Measurements from ENCODE around the gene PRKG1. TPM values are rescaled to one million over a fixed set of nuclear protein-coding genes. Genes with fewer than 3 reads are reported as not detected.
A peak's percentile ranks its signal among the peaks of the same experiment; 100 is the strongest.

Gene PRKG1
- total and polyA plus RNA-seq, 4 donors = 6.8 to 38.1 (median 15.4) TPM

DNA sequence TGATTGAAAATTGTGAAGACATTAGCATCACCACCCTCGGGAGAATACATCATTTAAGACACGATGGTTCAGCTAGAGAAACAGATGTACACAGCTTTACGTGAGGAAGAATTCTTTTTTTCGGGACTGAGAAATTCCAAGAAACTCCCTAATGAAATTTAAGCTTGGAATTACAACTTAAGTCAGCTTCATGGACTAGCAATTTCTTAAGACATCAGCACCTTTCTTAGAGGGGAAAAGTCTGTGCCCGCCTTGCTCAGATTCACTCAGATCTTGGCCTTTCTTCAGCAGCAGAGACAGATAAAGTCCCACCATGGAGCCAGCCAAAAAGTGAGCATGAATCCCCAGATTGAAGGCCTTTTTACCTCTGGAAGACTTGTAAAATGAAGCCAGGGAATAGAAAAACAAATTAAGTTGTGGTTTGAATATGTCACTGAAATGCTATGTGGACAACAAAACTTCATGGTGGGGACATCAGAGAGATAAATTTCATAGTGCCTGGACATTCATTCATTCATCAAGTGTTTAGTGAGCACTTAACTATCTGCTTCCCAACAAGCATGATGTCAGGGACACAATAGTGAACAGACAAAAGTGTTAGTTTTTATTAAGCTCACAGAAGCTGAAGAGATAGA is 32.1 kb downstream of the PRKG1 start:
- Histone ChIP-seq H3K4me1 (ENCODE audit: control insufficient read depth, insufficient read depth, low read length) (no peaks in the 10 kb centered on the region), H3K27ac (ENCODE audit: low read depth, low read length) (no peak overlapping the region), H3K9me3 (ENCODE audit: control insufficient read depth, insufficient read depth, low read length) (no peaks in the 10 kb centered on the region), H3K4me3 (ENCODE audit: low read depth, low read length) (no peak overlapping the region), H3K36me3 (ENCODE audit: control insufficient read depth, insufficient read depth, low read length) (no peaks in the 10 kb centered on the region), H3K27me3 (ENCODE audit: control insufficient read depth, insufficient read depth, low read length) (no peaks in the 10 kb centered on the region)
- no peak for DNase-seq (ENCODE audit: low read depth in 4 of 6, low spot score in 6 of 6)
- 100% methylated on average over 2 of the region's 5 CpGs for WGBS (ENCODE audit: insufficient coverage)

DNA sequence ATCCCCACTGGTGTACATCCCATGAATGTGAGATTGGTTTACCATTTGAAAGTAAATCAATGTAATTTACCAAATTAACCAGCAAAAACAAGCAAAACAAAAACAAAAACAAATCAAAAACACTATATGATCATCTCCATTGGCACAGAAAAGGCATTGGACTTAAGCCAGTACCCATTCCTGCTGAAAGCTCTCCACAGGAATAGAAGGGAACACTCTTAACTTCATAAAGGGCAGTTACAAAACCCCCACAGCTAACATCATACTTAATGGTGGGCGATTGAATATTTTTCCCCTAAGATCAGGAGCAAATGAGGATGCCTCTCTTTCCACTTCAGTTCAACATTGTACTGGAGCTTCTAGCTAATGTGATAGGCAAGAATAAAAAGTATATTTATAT is 34.1 kb downstream of the PRKG1 start:
- Histone ChIP-seq H3K27me3 (ENCODE audit: control insufficient read depth, insufficient read depth, low read length) (no peaks in the 10 kb centered on the region), H3K36me3 (ENCODE audit: control insufficient read depth, insufficient read depth, low read length) (no peaks in the 10 kb centered on the region), H3K9me3 (ENCODE audit: control insufficient read depth, insufficient read depth, low read length) (no peaks in the 10 kb centered on the region), H3K4me1 (ENCODE audit: control insufficient read depth, insufficient read depth, low read length) (no peaks in the 10 kb centered on the region), H3K27ac (ENCODE audit: low read depth, low read length) (no peak overlapping the region), H3K4me3 (ENCODE audit: low read depth, low read length) (no peak overlapping the region)
- no CpG with 5 or more reads among the region's 1 CpG for WGBS (ENCODE audit: insufficient coverage)
- DNase-seq (ENCODE audit: low read depth in 4 of 6, low spot score in 6 of 6) = peak in 1 of 6 donors; percentile 77

DNA sequence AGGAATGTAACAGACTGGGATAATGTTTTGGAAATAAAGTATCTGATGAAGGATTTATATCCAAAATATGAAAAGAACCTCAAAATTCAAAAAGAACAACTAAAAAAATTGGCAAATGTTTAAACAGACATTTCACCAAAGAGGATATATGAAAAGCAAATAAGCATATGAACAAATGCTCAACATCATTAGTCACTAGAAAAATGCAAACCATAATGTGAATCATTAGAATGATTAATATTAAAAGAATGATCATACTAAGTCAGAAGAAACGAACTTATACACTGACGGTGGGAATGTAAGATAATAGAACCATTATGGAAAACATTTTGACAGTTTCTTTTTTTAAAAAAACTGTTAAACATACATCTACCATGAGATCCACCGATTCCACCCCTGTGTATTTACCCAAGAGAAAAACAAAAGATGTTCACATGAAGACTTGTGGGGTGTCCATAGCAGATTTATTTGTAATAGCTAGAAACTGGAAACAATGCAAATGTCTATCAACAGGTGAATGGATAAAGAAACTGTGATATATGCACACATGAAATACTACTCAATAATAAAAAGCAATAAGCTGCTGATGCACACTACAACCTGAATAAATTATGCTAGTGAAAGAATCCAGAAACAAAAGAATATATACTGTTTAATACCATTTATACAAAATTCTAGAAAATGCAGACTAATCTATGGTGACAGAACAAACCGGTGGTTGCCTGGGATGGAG is 35.7 kb downstream of the PRKG1 start:
- no peaks in the 10 kb centered on the region for H3K4me1 ChIP-seq (ENCODE audit: control insufficient read depth, insufficient read depth, low read length)
- H3K9me3 ChIP-seq (ENCODE audit: control insufficient read depth, insufficient read depth, low read length) = no peaks in the 10 kb centered on the region
- no peak overlapping the region for H3K4me3 ChIP-seq (ENCODE audit: low read depth, low read length)
- H3K36me3 ChIP-seq (ENCODE audit: control insufficient read depth, insufficient read depth, low read length) = no peaks in the 10 kb centered on the region
- H3K27ac ChIP-seq (ENCODE audit: low read depth, low read length) = no peak overlapping the region
- no peak for DNase-seq (ENCODE audit: low read depth in 4 of 6, low spot score in 6 of 6)
- no peaks in the 10 kb centered on the region for H3K27me3 ChIP-seq (ENCODE audit: control insufficient read depth, insufficient read depth, low read length)
- no CpG with 5 or more reads among the region's 4 CpGs for WGBS (ENCODE audit: insufficient coverage)

DNA sequence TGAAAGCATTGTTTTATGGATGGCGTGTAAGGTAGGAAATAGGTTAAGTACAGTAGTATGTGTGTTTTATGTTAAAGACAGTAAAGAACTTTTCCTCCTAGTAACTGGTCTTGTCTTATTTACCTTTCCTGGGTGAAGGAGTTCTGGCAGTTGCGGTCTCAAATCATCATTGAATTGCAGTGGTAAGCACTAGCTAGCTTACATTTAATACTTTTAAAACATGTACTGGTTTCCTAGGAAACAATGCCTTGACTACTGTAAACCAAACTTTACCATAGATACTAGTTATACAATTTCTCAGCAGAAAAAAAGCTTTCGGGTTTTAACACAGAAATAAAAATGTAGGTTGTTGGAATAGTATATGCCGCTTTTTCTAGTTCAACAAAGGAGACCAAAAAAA is 37.7 kb downstream of the PRKG1 start:
- no peak overlapping the region for H3K4me3 ChIP-seq (ENCODE audit: low read depth, low read length)
- H3K4me1 ChIP-seq (ENCODE audit: control insufficient read depth, insufficient read depth, low read length) = no peaks in the 10 kb centered on the region
- no CpG with 5 or more reads among the region's 4 CpGs for WGBS (ENCODE audit: insufficient coverage)
- no peak overlapping the region for H3K27ac ChIP-seq (ENCODE audit: low read depth, low read length)
- no peaks in the 10 kb centered on the region for H3K27me3 ChIP-seq (ENCODE audit: control insufficient read depth, insufficient read depth, low read length)
- H3K9me3 ChIP-seq (ENCODE audit: control insufficient read depth, insufficient read depth, low read length) = no peaks in the 10 kb centered on the region
- H3K36me3 ChIP-seq (ENCODE audit: control insufficient read depth, insufficient read depth, low read length) = no peaks in the 10 kb centered on the region
- no peak for DNase-seq (ENCODE audit: low read depth in 4 of 6, low spot score in 6 of 6)

DNA sequence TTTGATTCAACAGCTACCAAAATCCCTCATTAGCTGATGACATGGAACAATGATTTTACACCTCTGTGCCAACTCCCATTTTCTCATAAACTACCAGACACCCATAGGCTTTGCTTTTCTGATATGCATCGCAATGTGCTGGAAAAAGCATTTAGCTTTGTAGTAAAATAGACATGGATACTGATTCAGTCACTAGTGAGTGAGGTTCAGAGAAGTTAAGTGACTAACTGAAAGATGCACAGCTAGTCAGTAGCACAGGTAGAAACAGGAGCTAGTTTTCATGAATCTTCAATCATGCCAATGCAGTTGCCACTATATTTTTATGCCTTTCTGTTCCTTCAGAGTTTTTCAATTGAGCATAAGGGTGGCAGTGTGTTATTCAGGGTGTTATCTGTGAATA is 38.7 kb downstream of the PRKG1 start:
- Histone ChIP-seq H3K27me3 (ENCODE audit: control insufficient read depth, insufficient read depth, low read length) (no peaks in the 10 kb centered on the region), H3K4me3 (ENCODE audit: low read depth, low read length) (no peak overlapping the region), H3K4me1 (ENCODE audit: control insufficient read depth, insufficient read depth, low read length) (no peaks in the 10 kb centered on the region), H3K36me3 (ENCODE audit: control insufficient read depth, insufficient read depth, low read length) (no peaks in the 10 kb centered on the region), H3K27ac (ENCODE audit: low read depth, low read length) (no peak overlapping the region), H3K9me3 (ENCODE audit: control insufficient read depth, insufficient read depth, low read length) (no peaks in the 10 kb centered on the region)
- DNase-seq (ENCODE audit: low read depth in 4 of 6, low spot score in 6 of 6) = no peak
- WGBS (ENCODE audit: insufficient coverage) = no CpG with 5 or more reads among the region's 1 CpG

DNA sequence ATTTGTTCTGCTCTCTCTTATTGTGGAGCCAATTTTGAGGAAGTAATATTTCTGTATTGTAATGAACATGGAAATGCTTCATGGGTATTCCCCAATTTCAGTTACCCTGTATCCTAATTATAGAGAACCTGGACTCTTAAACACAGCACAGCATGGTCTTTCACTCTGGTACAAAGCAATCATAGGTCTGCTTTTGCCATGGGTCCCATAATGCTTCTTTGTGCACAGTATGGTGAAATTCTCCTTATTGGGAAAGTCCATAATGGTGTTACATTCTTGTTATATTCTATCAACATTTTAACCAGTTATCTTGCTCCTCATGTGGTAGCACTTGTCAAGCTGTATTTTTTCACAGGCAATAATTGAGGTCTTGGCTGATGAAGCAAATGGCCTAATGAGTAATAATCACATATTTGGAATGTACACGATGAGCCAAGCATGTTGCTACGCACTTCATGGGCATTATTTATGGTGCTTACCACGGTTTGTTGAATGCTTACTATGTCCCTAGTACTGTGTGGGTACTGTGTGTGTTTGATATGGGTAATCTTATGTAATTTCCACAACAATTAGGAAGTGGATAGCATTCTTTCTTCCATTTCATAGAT is 42.9 kb downstream of the PRKG1 start:
- H3K4me1 ChIP-seq (ENCODE audit: control insufficient read depth, insufficient read depth, low read length) = no peaks in the 10 kb centered on the region
- no peaks in the 10 kb centered on the region for H3K27me3 ChIP-seq (ENCODE audit: control insufficient read depth, insufficient read depth, low read length)
- H3K27ac ChIP-seq (ENCODE audit: low read depth, low read length) = no peak overlapping the region
- H3K4me3 ChIP-seq (ENCODE audit: low read depth, low read length) = no peak overlapping the region
- DNase-seq (ENCODE audit: low read depth in 4 of 6, low spot score in 6 of 6) = no peak
- no peaks in the 10 kb centered on the region for H3K9me3 ChIP-seq (ENCODE audit: control insufficient read depth, insufficient read depth, low read length)
- H3K36me3 ChIP-seq (ENCODE audit: control insufficient read depth, insufficient read depth, low read length) = no peaks in the 10 kb centered on the region
- WGBS (ENCODE audit: insufficient coverage) = 86% methylated on average over 2 of the region's 3 CpGs

DNA sequence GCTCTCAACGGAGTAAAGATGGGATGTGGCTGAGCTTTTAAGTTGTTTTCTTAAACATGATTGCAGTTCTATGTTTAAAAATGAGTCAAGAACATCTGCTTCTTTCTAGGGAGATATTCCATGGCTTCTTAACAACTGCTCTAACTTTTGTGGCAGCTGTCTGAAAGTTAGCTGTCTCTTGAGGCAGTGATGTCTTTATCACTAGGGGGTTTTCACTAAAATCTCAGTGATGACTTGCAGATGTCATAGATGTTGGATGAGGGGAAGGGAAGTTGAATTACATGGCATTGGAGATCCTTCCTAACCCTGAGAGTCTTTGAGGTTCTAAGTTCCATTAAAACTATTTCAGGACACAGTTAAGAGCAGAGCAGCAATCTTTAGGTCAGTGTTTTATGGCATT is 43.5 kb downstream of the PRKG1 start:
- Histone ChIP-seq H3K9me3 (ENCODE audit: control insufficient read depth, insufficient read depth, low read length) (no peaks in the 10 kb centered on the region), H3K27me3 (ENCODE audit: control insufficient read depth, insufficient read depth, low read length) (no peaks in the 10 kb centered on the region), H3K4me1 (ENCODE audit: control insufficient read depth, insufficient read depth, low read length) (no peaks in the 10 kb centered on the region), H3K36me3 (ENCODE audit: control insufficient read depth, insufficient read depth, low read length) (no peaks in the 10 kb centered on the region), H3K27ac (ENCODE audit: low read depth, low read length) (no peak overlapping the region), H3K4me3 (ENCODE audit: low read depth, low read length) (no peak overlapping the region)
- no peak for DNase-seq (ENCODE audit: low read depth in 4 of 6, low spot score in 6 of 6)
- WGBS (ENCODE audit: insufficient coverage) = no CpG with 5 or more reads among the region's 1 CpG

DNA sequence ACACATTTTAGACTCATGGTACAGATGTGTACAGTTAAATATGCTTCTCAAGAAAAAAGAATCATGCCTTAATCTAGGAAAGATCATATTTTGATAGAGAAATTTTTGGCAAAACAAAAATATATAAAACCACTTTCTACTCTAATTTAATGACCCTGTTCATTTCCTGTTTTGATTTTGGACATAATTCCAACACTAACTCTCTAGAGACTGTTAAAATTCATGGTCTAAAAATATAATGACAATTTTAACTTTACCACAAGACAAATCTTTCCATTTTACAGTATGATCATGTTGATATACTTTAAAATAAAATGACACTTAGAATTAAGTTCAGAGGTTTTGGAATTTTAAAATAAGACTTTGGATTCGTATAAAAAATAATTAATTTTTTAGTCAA is 45.2 kb downstream of the PRKG1 start:
- DNase-seq (ENCODE audit: low read depth in 4 of 6, low spot score in 6 of 6) = no peak
- Histone ChIP-seq H3K4me3 (ENCODE audit: low read depth, low read length) (no peak overlapping the region), H3K36me3 (ENCODE audit: control insufficient read depth, insufficient read depth, low read length) (no peaks in the 10 kb centered on the region), H3K4me1 (ENCODE audit: control insufficient read depth, insufficient read depth, low read length) (no peaks in the 10 kb centered on the region), H3K27ac (ENCODE audit: low read depth, low read length) (no peak overlapping the region), H3K9me3 (ENCODE audit: control insufficient read depth, insufficient read depth, low read length) (no peaks in the 10 kb centered on the region), H3K27me3 (ENCODE audit: control insufficient read depth, insufficient read depth, low read length) (no peaks in the 10 kb centered on the region)
- no CpG with 5 or more reads among the region's 1 CpG for WGBS (ENCODE audit: insufficient coverage)

DNA sequence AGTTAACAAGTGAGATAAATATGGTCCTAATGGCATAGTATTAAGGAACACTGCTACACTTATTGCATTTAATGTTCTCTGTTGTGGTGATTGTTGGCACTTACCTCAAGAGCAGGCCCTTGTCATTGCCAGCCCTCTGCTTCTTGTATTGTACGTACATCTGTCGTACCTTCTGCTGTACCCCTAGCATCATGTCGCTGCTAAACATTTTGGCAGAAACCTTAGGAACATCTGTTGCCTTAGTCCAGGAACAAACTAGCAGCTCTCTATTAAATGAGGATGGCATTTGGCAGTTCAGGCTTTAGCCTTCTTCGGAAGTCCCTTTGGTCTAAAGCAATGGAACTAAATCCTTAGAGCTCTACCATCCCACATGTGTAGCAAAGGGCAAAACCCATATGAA is 47.6 kb downstream of the PRKG1 start:
- no peaks in the 10 kb centered on the region for H3K36me3 ChIP-seq (ENCODE audit: control insufficient read depth, insufficient read depth, low read length)
- 95% methylated on average over 3 of the region's 4 CpGs for WGBS (ENCODE audit: insufficient coverage)
- no peak overlapping the region for H3K4me3 ChIP-seq (ENCODE audit: low read depth, low read length)
- DNase-seq (ENCODE audit: low read depth in 4 of 6, low spot score in 6 of 6) = peak in 2 of 6 donors; percentile 28 to 58
- H3K27me3 ChIP-seq (ENCODE audit: control insufficient read depth, insufficient read depth, low read length) = no peaks in the 10 kb centered on the region
- no peak overlapping the region for H3K27ac ChIP-seq (ENCODE audit: low read depth, low read length)
- no peaks in the 10 kb centered on the region for H3K4me1 ChIP-seq (ENCODE audit: control insufficient read depth, insufficient read depth, low read length)
- no peaks in the 10 kb centered on the region for H3K9me3 ChIP-seq (ENCODE audit: control insufficient read depth, insufficient read depth, low read length)

DNA sequence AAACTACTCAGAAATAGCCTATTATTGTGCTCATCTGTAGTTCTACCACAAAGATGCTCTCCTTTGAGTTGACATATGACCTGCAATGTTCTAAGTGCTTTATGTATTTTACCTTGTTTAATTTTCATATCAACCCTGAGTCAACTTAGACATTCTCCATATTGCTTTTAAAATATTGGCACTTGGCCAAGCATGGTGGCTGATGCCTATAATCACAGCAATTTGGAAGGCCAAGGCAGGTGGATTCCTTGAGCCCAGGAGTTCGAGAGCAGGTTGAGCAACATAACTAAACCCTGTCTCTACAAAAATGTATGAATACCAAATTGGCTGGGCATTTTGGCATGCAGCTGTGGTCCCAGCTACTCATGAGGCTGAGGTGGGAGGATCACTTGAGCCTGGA is 50.6 kb downstream of the PRKG1 start:
- no peak overlapping the region for H3K4me3 ChIP-seq (ENCODE audit: low read depth, low read length)
- H3K9me3 ChIP-seq (ENCODE audit: control insufficient read depth, insufficient read depth, low read length) = no peaks in the 10 kb centered on the region
- H3K27ac ChIP-seq (ENCODE audit: low read depth, low read length) = no peak overlapping the region
- peak in 1 of 6 donors; percentile 12 for DNase-seq (ENCODE audit: low read depth in 4 of 6, low spot score in 6 of 6)
- no CpG with 5 or more reads among the region's 1 CpG for WGBS (ENCODE audit: insufficient coverage)
- H3K36me3 ChIP-seq (ENCODE audit: control insufficient read depth, insufficient read depth, low read length) = no peaks in the 10 kb centered on the region
- H3K4me1 ChIP-seq (ENCODE audit: control insufficient read depth, insufficient read depth, low read length) = no peaks in the 10 kb centered on the region
- H3K27me3 ChIP-seq (ENCODE audit: control insufficient read depth, insufficient read depth, low read length) = no peaks in the 10 kb centered on the region
